ENCODE data around the gene SLX1A. TPM values are rescaled to one million over a fixed set of nuclear protein-coding genes. Genes with fewer than 3 reads are reported as not detected.
"Not testable (repeated sequence)": the region's sequence is repeated elsewhere in the genome, so short reads cannot be mapped to it uniquely, and the experiment has no call there.

The SLX1A gene
- 50.3 TPM for total RNA-seq
- 100 to 1,000 TPM in 3 of 4 donors, 10 to 100 TPM in 1; 56.8 to 136 (median 102) TPM for polyA plus RNA-seq

- H3K4me3 ChIP-seq (ENCODE audit: low read depth, low read length); H3K9me3 Mint-ChIP-seq; H3K27me3 Mint-ChIP-seq; H3K27me3 ChIP-seq (ENCODE audit: control insufficient read depth, insufficient read depth, low read length); H3K27ac Mint-ChIP-seq; H3K27ac ChIP-seq (ENCODE audit: insufficient read depth, low read length, poor library complexity, severe bottlenecking); H3K4me1 ChIP-seq (ENCODE audit: control insufficient read depth, insufficient read depth, low read length, poor library complexity, severe bottlenecking); H3K36me3 ChIP-seq (ENCODE audit: control insufficient read depth, insufficient read depth, low read length); H3K9me3 ChIP-seq (ENCODE audit: control insufficient read depth in 2 of 2, low read length in 2 of 2); H3K36me3 Mint-ChIP-seq; DNase-seq; H3K4me3 Mint-ChIP-seq; H3K4me1 Mint-ChIP-seq: not testable (repeated sequence)
- peak; percentile 88 to 91 for ATAC-seq (ENCODE audit: low read depth in 2 of 2)
Observed at GRCh38 chr16:30193615-30194014, at the start of gene SLX1A, which contains the start of gene BOLA2B. Gene SLX1A (plus strand): TSS chr16:30193875. CDS start chr16:30194085, 210 bp downstream. Gene BOLA2B (minus strand): TSS chr16:30193666. CDS start chr16:30193595, 71 bp downstream.

GRCh38 chr16:30144017-30144416 lies 49.7 kb upstream of the SLX1A start:
- H3K36me3 Mint-ChIP-seq: no peaks in the 10 kb centered on the region
- H3K9me3 Mint-ChIP-seq: peaks cover 0 to 7% (median 0%) of the 10 kb centered on the region in 7 donors
- H3K4me3 ChIP-seq (ENCODE audit: low read depth, low read length): no peak overlapping the region
- DNase-seq (no peak), ATAC-seq (ENCODE audit: low read depth in 2 of 2) (no peak)
- peaks cover 17% of the 10 kb centered on the region for H3K4me1 ChIP-seq (ENCODE audit: control insufficient read depth, insufficient read depth, low read length, poor library complexity, severe bottlenecking)
- peaks cover 6 to 29% (median 13%) of the 10 kb centered on the region in 4 donors for H3K4me1 Mint-ChIP-seq
- no peak overlapping the region for H3K27ac Mint-ChIP-seq
- H3K27me3 Mint-ChIP-seq: no peaks in the 10 kb centered on the region
- H3K4me3 Mint-ChIP-seq: no peak overlapping the region
- H3K36me3 ChIP-seq (ENCODE audit: control insufficient read depth, insufficient read depth, low read length): no peaks in the 10 kb centered on the region
- no peak overlapping the region for H3K27ac ChIP-seq (ENCODE audit: insufficient read depth, low read length, poor library complexity, severe bottlenecking)
- H3K9me3 ChIP-seq (ENCODE audit: control insufficient read depth in 2 of 2, low read length in 2 of 2): peaks cover 4% of the 10 kb centered on the region in 2 experiments
- no peaks in the 10 kb centered on the region for H3K27me3 ChIP-seq (ENCODE audit: control insufficient read depth, insufficient read depth, low read length)

GRCh38 chr16:30144917-30145316 lies 48.8 kb upstream of the SLX1A start:
- Histone ChIP-seq H3K4me3 (ENCODE audit: low read depth, low read length) (no peak overlapping the region), H3K27ac (ENCODE audit: insufficient read depth, low read length, poor library complexity, severe bottlenecking) (no peak overlapping the region), H3K4me1 (ENCODE audit: control insufficient read depth, insufficient read depth, low read length, poor library complexity, severe bottlenecking) (peaks cover 10% of the 10 kb centered on the region), H3K27me3 (ENCODE audit: control insufficient read depth, insufficient read depth, low read length) (no peaks in the 10 kb centered on the region), H3K9me3 (ENCODE audit: control insufficient read depth in 2 of 2, low read length in 2 of 2) (peaks cover 11 to 13% of the 10 kb centered on the region in 2 experiments), H3K36me3 (ENCODE audit: control insufficient read depth, insufficient read depth, low read length) (no peaks in the 10 kb centered on the region)
- H3K9me3 Mint-ChIP-seq: peaks cover 0 to 15% (median 4%) of the 10 kb centered on the region in 7 donors
- ATAC-seq (ENCODE audit: low read depth in 2 of 2) (no peak), DNase-seq (no peak)
- no peaks in the 10 kb centered on the region for H3K27me3 Mint-ChIP-seq
- H3K4me1 Mint-ChIP-seq: peaks cover 6 to 23% (median 8%) of the 10 kb centered on the region in 4 donors
- peaks cover 3% of the 10 kb centered on the region for H3K36me3 Mint-ChIP-seq
- no peak overlapping the region for H3K4me3 Mint-ChIP-seq
- H3K27ac Mint-ChIP-seq: no peak overlapping the region

GRCh38 chr16:30145657-30146056 lies 48.0 kb upstream of the SLX1A start:
- Histone ChIP-seq H3K27ac (ENCODE audit: insufficient read depth, low read length, poor library complexity, severe bottlenecking) (no peak overlapping the region), H3K27me3 (ENCODE audit: control insufficient read depth, insufficient read depth, low read length) (no peaks in the 10 kb centered on the region), H3K9me3 (ENCODE audit: control insufficient read depth in 2 of 2, low read length in 2 of 2) (peaks cover 11 to 19% of the 10 kb centered on the region in 2 experiments), H3K4me3 (ENCODE audit: low read depth, low read length) (no peak overlapping the region), H3K36me3 (ENCODE audit: control insufficient read depth, insufficient read depth, low read length) (no peaks in the 10 kb centered on the region), H3K4me1 (ENCODE audit: control insufficient read depth, insufficient read depth, low read length, poor library complexity, severe bottlenecking) (peaks cover 6% of the 10 kb centered on the region)
- no peak for DNase-seq
- ATAC-seq (ENCODE audit: low read depth in 2 of 2): no peak
- no peak overlapping the region for H3K4me3 Mint-ChIP-seq
- H3K27ac Mint-ChIP-seq: peak overlapping the region in 1 of 3 donors; percentile 38
- H3K36me3 Mint-ChIP-seq: peaks cover 3% of the 10 kb centered on the region
- H3K27me3 Mint-ChIP-seq: no peaks in the 10 kb centered on the region
- peaks cover 0 to 15% (median 4%) of the 10 kb centered on the region in 7 donors for H3K9me3 Mint-ChIP-seq
- peaks cover 4 to 16% (median 7%) of the 10 kb centered on the region in 4 donors for H3K4me1 Mint-ChIP-seq

- Histone ChIP-seq H3K9me3 (ENCODE audit: control insufficient read depth in 2 of 2, low read length in 2 of 2) (peaks cover 11 to 19% of the 10 kb centered on the region in 2 experiments), H3K27me3 (ENCODE audit: control insufficient read depth, insufficient read depth, low read length) (no peaks in the 10 kb centered on the region), H3K36me3 (ENCODE audit: control insufficient read depth, insufficient read depth, low read length) (no peaks in the 10 kb centered on the region), H3K27ac (ENCODE audit: insufficient read depth, low read length, poor library complexity, severe bottlenecking) (no peak overlapping the region), H3K4me1 (ENCODE audit: control insufficient read depth, insufficient read depth, low read length, poor library complexity, severe bottlenecking) (peaks cover 5% of the 10 kb centered on the region), H3K4me3 (ENCODE audit: low read depth, low read length) (no peak overlapping the region)
- Mint-ChIP-seq H3K27ac (peak overlapping the region in 1 of 3 donors; percentile 20), H3K36me3 (peaks cover 3% of the 10 kb centered on the region), H3K4me3 (no peak overlapping the region), H3K27me3 (peaks cover 6% of the 10 kb centered on the region), H3K4me1 (peaks cover 4 to 8% (median 7%) of the 10 kb centered on the region in 4 donors), H3K9me3 (peaks cover 0 to 19% (median 6%) of the 10 kb centered on the region in 7 donors)
- DNase-seq: no peak
- no peak for ATAC-seq (ENCODE audit: low read depth in 2 of 2)
Observed at GRCh38 chr16:30147843-30148510, 45.7 kb upstream of the SLX1A start.

GRCh38 chr16:30149250-30149930 lies 44.3 kb upstream of the SLX1A start:
- H3K4me3 ChIP-seq (ENCODE audit: low read depth, low read length): no peak overlapping the region
- peaks cover 6% of the 10 kb centered on the region for H3K27me3 Mint-ChIP-seq
- H3K4me3 Mint-ChIP-seq: no peak overlapping the region
- DNase-seq: no peak
- no peak overlapping the region for H3K27ac Mint-ChIP-seq
- no peaks in the 10 kb centered on the region for H3K36me3 ChIP-seq (ENCODE audit: control insufficient read depth, insufficient read depth, low read length)
- peaks cover 0 to 3% (median 1%) of the 10 kb centered on the region in 4 donors for H3K4me1 Mint-ChIP-seq
- peaks cover 3% of the 10 kb centered on the region for H3K36me3 Mint-ChIP-seq
- no peak overlapping the region for H3K27ac ChIP-seq (ENCODE audit: insufficient read depth, low read length, poor library complexity, severe bottlenecking)
- peaks cover 0 to 19% (median 6%) of the 10 kb centered on the region in 7 donors for H3K9me3 Mint-ChIP-seq
- peaks cover 11 to 19% of the 10 kb centered on the region in 2 experiments for H3K9me3 ChIP-seq (ENCODE audit: control insufficient read depth in 2 of 2, low read length in 2 of 2)
- no peaks in the 10 kb centered on the region for H3K27me3 ChIP-seq (ENCODE audit: control insufficient read depth, insufficient read depth, low read length)
- ATAC-seq (ENCODE audit: low read depth in 2 of 2): no peak
- no peaks in the 10 kb centered on the region for H3K4me1 ChIP-seq (ENCODE audit: control insufficient read depth, insufficient read depth, low read length, poor library complexity, severe bottlenecking)

- H3K4me1 Mint-ChIP-seq: no peaks in the 10 kb centered on the region
- peaks cover 3% of the 10 kb centered on the region for H3K36me3 Mint-ChIP-seq
- H3K4me3 Mint-ChIP-seq: no peak overlapping the region
- Histone ChIP-seq H3K4me1 (ENCODE audit: control insufficient read depth, insufficient read depth, low read length, poor library complexity, severe bottlenecking) (no peaks in the 10 kb centered on the region), H3K36me3 (ENCODE audit: control insufficient read depth, insufficient read depth, low read length) (no peaks in the 10 kb centered on the region), H3K9me3 (ENCODE audit: control insufficient read depth in 2 of 2, low read length in 2 of 2) (peaks cover 11 to 19% of the 10 kb centered on the region in 2 experiments), H3K27me3 (ENCODE audit: control insufficient read depth, insufficient read depth, low read length) (no peaks in the 10 kb centered on the region), H3K4me3 (ENCODE audit: low read depth, low read length) (no peak overlapping the region), H3K27ac (ENCODE audit: insufficient read depth, low read length, poor library complexity, severe bottlenecking) (no peak overlapping the region)
- DNase-seq (no peak), ATAC-seq (ENCODE audit: low read depth in 2 of 2) (no peak)
- no peak overlapping the region for H3K27ac Mint-ChIP-seq
- H3K27me3 Mint-ChIP-seq: peaks cover 6% of the 10 kb centered on the region
- H3K9me3 Mint-ChIP-seq: peaks cover 0 to 18% (median 6%) of the 10 kb centered on the region in 7 donors
Observed at GRCh38 chr16:30151091-30151490, 42.6 kb upstream of the SLX1A start.
